Lower leg skin (tissue), 4 donors: ENCODE measurements around the gene ZMYND8. TPM values are rescaled to one million over a fixed set of nuclear protein-coding genes. Genes with fewer than 3 reads are reported as not detected.

Experiments
- DNase-seq, 2 donors: peaks; one replicate each; pipeline ENCODE4 v3.0.0-alpha.2; 2019; ENCODE audit warnings: low spot score in 2 of 2
- H3K4me3 ChIP-seq: fragments of 200-600 bp; sonication (generic); 2 replicates; pipeline ENCODE4 v1.5.1; 2017; ENCODE audit warnings: mild to moderate bottlenecking, low read depth; ENCODE audit not compliant: poor library complexity, severe bottlenecking
- POLR2A ChIP-seq, 2 donors: fragments of 450-650 bp; IDR thresholded peaks; one replicate each; pipeline ENCODE4 v1.6.1; 2016 to 2017; ENCODE audit warnings: antibody characterized with exemption in 2 of 2, mild to moderate bottlenecking in 1 of 2, moderate library complexity in 1 of 2
- WGBS, 2 donors: methylation state at CpG; one replicate each; pipeline ENCODE4 v1.1.5; 2018; 5-methylcytosine and 5-hydroxymethylcytosine counted together
- intact Hi-C: fragments of 100-400 bp; cut with DNase I; formaldehyde crosslinking; loops from one replicate; pipeline ENCODE4 v1.15.0; 2023; ENCODE audit warnings: low total_unique reads
- total RNA-seq, 4 donors: library from RNA; depleted of rRNA; stranded (reverse); fragments of >200 nt; gene quantifications; one replicate each; pipeline ENCODE4 v1.1.0, GENCODE V29; 2016
- TF ChIP-seq, protein P1 (sequence below), 3 donors: fragments of 450-650 bp; IDR thresholded peaks; one replicate each; pipeline ENCODE4 v1.5.1; 2016; ENCODE audit warnings: antibody characterized with exemption in 3 of 3, mild to moderate bottlenecking in 3 of 3, moderate library complexity in 2 of 3

Gene ZMYND8
- total RNA-seq, 4 donors from 2014 or later: 42.2 to 79.0 (median 65.4) TPM

DNA sequence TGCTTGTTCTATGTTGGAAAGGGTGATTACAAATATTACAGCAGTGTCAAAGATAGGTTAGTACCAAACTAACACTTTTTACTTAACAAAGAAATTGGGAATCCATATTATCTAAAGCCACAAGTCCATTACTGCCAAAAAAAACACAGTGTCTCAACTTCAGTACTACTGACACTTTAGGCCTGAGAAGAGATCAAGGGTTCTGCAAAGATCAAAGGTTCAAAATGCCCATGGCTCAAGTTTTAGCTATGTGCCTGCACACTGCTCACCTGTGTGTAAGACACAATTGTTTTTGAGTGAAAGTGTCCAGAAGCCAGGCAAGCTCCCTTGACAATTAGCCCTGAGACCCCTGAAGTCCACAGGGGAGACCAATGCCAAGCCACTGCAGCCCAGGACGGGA, 132.6 kb downstream of the ZMYND8 start:
- WGBS, 2 donors: 100% methylated on average over 1 of the region's 1 CpG
- no peak overlapping the region for H3K4me3 ChIP-seq
- TF ChIP-seq, protein P1, sequence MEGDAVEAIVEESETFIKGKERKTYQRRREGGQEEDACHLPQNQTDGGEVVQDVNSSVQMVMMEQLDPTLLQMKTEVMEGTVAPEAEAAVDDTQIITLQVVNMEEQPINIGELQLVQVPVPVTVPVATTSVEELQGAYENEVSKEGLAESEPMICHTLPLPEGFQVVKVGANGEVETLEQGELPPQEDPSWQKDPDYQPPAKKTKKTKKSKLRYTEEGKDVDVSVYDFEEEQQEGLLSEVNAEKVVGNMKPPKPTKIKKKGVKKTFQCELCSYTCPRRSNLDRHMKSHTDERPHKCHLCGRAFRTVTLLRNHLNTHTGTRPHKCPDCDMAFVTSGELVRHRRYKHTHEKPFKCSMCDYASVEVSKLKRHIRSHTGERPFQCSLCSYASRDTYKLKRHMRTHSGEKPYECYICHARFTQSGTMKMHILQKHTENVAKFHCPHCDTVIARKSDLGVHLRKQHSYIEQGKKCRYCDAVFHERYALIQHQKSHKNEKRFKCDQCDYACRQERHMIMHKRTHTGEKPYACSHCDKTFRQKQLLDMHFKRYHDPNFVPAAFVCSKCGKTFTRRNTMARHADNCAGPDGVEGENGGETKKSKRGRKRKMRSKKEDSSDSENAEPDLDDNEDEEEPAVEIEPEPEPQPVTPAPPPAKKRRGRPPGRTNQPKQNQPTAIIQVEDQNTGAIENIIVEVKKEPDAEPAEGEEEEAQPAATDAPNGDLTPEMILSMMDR (IDR thresholded peaks at IDR 0.05): no peak
- TF ChIP-seq POLR2A (IDR thresholded peaks at IDR 0.05): no peak
- no peak for DNase-seq
- intact Hi-C loops: no loop called here

DNA sequence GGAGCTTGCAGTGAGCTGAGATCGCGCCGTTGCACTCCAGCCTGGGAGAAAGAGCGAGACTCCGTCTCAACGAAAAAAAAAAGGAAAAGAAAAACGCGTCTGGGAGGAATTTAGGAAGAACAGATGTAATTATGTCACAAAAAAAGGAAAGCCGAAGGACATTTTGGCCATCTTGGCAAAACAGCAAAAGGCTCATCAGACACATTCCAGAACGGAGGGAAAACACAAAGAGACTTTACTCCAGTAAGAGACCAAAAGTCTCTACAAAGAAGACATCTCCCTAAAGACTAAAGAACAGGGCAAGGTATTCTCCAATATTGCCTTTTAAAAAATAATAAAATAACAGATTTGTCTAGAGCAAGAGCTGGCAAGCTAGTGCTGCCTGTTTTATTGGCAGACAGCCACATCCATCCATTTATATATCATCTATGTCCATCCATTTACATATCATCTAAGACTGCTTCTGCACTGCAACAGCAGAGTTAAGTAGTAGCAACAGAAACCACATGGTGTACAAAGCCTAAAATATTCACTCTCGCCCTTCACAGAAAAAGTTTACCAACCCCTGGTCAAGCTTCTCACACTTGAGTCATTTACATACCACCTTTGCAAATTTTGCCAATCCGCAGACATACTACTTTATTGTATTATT, 133.9 kb downstream of the ZMYND8 start:
- TF ChIP-seq, protein P1 (IDR thresholded peaks at IDR 0.05): no peak
- no peak for TF ChIP-seq POLR2A (IDR thresholded peaks at IDR 0.05)
- no peak for DNase-seq
- H3K4me3 ChIP-seq: no peak overlapping the region
- WGBS, 2 donors: 94 to 97% methylated on average over 12 of the region's 12 CpGs
- intact Hi-C loops: no loop called here

DNA sequence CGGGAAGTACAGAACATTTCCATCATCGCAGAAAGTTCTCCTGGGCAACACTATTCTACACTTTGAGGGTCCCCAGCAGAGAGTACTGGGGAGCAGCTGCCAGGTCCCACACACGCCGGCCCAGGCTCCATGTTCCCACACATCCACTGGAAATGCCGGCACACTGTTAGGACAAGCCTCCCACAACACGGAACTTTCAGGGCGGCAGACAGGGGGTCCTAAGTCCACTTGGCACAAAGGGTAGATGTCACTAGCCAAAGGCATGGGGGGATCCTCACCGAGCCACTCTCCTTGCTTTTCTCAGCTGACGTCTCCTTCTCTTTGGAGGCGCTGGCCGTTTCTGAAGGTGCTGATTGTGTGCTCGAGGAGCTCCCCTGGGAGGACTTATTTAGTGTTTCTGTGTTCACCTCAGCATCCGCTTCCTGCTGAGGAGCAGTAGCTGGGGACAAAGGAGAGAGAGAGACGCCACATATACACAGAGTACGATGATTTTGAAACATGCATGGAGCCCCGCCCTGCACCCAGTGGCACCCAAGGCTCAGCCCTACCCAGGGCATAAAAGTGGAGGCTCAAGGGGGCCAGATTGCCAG, 135.4 kb downstream of the ZMYND8 start:
- 88 to 91% methylated on average over 16 of the region's 16 CpGs for WGBS, 2 donors
- H3K4me3 ChIP-seq: no peak overlapping the region
- TF ChIP-seq, protein P1 (IDR thresholded peaks at IDR 0.05): no peak
- no peak for TF ChIP-seq POLR2A (IDR thresholded peaks at IDR 0.05)
- DNase-seq: no peak
- intact Hi-C loops: no loop called here

DNA sequence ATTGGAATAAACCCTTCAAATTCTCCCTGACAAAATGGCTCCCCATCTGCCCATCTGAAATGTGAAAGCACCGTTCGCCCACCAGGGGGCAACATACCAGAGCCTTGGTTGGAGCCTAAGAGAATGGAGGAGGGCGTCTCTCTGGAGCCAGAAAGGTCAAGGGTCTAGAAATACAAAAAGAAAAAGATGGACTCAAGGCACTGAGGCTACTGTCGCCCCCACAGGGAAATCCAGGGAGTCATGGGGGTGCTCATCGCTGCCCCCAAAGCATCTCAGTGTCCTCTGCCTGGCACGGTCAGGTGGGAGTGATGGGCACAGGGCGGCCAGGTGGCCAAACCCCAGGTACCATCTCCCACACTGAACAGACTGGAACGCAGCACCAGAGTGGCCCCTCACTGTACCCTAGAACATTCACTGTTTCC, 136.3 kb downstream of the ZMYND8 start:
- intact Hi-C loops: no loop called here
- no peak overlapping the region for H3K4me3 ChIP-seq
- TF ChIP-seq POLR2A (IDR thresholded peaks at IDR 0.05): no peak
- TF ChIP-seq, protein P1 (IDR thresholded peaks at IDR 0.05): no peak
- DNase-seq: no peak
- WGBS, 2 donors: 92 to 95% methylated on average over 8 of the region's 8 CpGs

DNA sequence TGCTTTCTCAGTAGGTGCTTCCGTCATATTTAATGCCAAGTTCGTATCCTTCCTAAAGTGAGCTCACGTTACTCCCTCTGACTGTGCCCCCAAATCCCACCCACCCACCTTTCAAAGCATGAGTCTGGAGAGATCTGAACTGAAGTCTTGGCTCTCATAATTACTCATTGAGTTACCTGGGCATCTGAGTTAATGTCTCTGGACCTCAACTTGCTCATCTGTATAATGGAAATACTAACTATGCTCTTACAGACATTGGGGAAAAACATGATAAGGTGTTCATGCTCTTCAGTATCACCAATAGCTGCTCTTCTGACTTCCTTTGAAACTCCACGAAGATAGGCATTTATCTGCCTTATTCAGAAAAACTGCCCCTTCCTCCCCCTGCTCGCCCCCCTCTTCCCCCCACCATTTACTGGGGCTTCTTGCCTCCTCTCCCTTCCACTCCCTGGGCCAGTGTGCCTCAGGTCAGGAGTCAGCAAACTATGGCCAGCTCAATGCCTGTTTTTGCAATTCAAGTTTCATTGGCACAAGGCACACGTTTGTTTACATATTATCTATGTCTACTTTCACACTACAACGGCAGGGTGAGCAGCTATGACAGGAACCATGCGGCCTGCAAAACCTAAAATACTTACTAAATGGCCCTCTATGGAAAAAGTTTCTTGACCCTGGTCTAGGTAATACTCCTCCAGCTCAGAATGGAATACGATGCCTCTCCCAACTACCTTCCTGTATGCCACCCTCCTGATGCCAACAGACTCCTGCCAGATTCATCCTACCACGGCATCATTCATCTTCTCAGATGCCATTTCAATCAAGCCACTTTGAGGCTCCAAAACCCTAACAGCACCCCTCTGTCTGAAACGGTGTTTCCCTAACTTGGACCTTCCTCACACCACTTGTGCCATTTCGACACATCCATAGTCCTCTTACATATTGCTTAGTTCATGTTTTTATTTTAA, 138.7 kb downstream of the ZMYND8 start:
- no peak overlapping the region for H3K4me3 ChIP-seq
- TF ChIP-seq, protein P1 (IDR thresholded peaks at IDR 0.05): no peak
- no peak for TF ChIP-seq POLR2A (IDR thresholded peaks at IDR 0.05)
- 86 to 90% methylated on average over 12 of the region's 12 CpGs for WGBS, 2 donors
- intact Hi-C loops: no loop called here
- DNase-seq: no peak
